Measurements from ENCODE around the gene CIAPIN1.
A peak's percentile ranks its signal among the peaks of the same experiment; 100 is the strongest.

Gene CIAPIN1

GRCh38 chr16:57447186-57447962, at the start of gene CIAPIN1, which contains the start of gene COQ9:
TSS of gene CIAPIN1 (minus strand) at chr16:57447385. CDS start at chr16:57440928, 6,457 bp downstream.
TSS of gene COQ9 (plus strand) at chr16:57447479. CDS start at chr16:57447506, 27 bp downstream.
- DNase-seq (ENCODE audit: low spot score), result peak; percentile 72

GRCh38 chr16:57493767-57494166, 46.6 kb upstream of the CIAPIN1 start:
- no peak for DNase-seq (ENCODE audit: low spot score)

- no peak for DNase-seq (ENCODE audit: low spot score)
Measured at GRCh38 chr16:57489229-57489628, 42.0 kb upstream of the CIAPIN1 start.

- no peak for DNase-seq (ENCODE audit: low spot score)
Measured at GRCh38 chr16:57486858-57487834, 40.0 kb upstream of the CIAPIN1 start.

GRCh38 chr16:57485916-57486857, 39.0 kb upstream of the CIAPIN1 start, which contains the start of gene DOK4:
TSS of gene DOK4 (minus strand) at chr16:57486493. CDS start at chr16:57479507, 6,986 bp downstream.
- peak; percentile 94 for DNase-seq (ENCODE audit: low spot score)

GRCh38 chr16:57485091-57485915, 38.1 kb upstream of the CIAPIN1 start:
- no peak for DNase-seq (ENCODE audit: low spot score)

- DNase-seq (ENCODE audit: low spot score), result no peak
Measured at GRCh38 chr16:57484515-57485005, 37.4 kb upstream of the CIAPIN1 start.

GRCh38 chr16:57483725-57484514, 36.7 kb upstream of the CIAPIN1 start:
- no peak for DNase-seq (ENCODE audit: low spot score)

GRCh38 chr16:57482845-57483545, 35.8 kb upstream of the CIAPIN1 start:
- no peak for DNase-seq (ENCODE audit: low spot score)

GRCh38 chr16:57481421-57481820, 34.2 kb upstream of the CIAPIN1 start:
- no peak for DNase-seq (ENCODE audit: low spot score)

- DNase-seq (ENCODE audit: low spot score), result no peak
Measured at GRCh38 chr16:57480754-57481230, 33.6 kb upstream of the CIAPIN1 start.

GRCh38 chr16:57479976-57480753, 33.0 kb upstream of the CIAPIN1 start:
- DNase-seq (ENCODE audit: low spot score), result peak; percentile 93

GRCh38 chr16:57479205-57479975, 32.2 kb upstream of the CIAPIN1 start:
- DNase-seq (ENCODE audit: low spot score), result peak; percentile 83

- no peak for DNase-seq (ENCODE audit: low spot score)
Measured at GRCh38 chr16:57478396-57479204, 31.4 kb upstream of the CIAPIN1 start.

GRCh38 chr16:57477531-57478202, 30.5 kb upstream of the CIAPIN1 start:
- DNase-seq (ENCODE audit: low spot score), result no peak

Measured in HuH-7.5 (cell line).